ENCODE results near the gene RSPH1.

RSPH1 gene

DNA sequence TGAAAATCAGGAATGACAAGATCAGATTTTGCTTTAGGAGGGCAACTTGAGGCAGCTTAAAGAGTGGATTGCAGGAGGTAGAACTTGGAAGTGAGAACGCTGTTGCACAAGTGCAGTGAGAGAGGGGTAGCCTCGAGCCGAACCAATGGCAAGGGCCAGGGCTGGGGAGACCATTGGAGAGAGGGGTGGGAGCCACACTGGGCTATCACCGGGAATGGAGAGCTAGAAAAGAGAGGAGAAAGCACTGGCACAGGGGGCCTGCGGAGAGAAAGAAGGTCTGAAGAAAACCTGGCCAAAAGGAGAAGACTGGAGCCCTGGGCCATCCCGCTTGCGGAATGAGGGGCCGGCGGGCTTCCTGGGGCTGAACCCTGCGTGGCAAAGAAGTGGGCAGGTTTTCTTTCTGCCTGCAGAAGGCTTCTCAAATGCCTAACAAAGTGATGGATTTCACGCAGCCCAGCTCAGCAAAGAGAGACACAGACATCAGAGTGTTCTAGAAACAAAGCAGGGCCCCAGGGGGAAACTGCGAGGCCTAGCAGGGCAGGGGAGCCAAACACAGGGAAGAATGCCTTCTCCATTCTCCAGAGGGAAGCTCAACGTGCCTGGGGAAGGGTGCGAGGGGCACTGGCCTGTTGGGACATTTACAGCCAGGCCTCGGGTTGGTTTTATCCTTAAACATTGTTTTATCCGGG, 16.5 kb upstream of the RSPH1 start:
- DNase-seq, result no peak

- DNase-seq, result no peak
These were observed 13.2 kb upstream of the RSPH1 start for GRCh38 chr21:42509244-42509643.

- DNase-seq, result no peak
These were observed 12.3 kb upstream of the RSPH1 start for GRCh38 chr21:42508371-42508770.

DNA sequence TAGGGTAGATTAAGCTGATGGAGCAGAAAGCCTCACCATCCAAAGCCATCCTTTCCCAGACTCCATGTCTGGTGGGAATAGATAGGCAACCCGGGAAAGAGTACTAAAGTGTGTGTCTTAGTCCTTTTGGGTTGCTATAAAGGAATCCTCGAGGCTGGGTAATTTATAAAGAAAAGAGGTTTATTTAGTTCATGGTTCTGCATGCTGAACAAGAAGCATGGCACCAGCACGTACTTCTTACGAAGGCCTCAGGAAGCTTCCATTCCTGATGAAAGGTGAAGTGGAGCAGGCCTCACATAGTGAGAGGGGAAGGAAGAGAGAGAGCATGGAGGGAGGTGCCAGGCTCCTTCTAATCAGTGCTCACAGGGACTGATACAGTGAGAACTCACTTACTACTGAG, 11.4 kb upstream of the RSPH1 start:
- no peak for DNase-seq

- DNase-seq, result no peak
These were observed 9.2 kb upstream of the RSPH1 start for GRCh38 chr21:42505090-42505726.

GRCh38 chr21:42503711-42504110, 7.7 kb upstream of the RSPH1 start:
- DNase-seq, result no peak

- no peak for DNase-seq
These were observed 4.7 kb upstream of the RSPH1 start for GRCh38 chr21:42500736-42501135.

DNA sequence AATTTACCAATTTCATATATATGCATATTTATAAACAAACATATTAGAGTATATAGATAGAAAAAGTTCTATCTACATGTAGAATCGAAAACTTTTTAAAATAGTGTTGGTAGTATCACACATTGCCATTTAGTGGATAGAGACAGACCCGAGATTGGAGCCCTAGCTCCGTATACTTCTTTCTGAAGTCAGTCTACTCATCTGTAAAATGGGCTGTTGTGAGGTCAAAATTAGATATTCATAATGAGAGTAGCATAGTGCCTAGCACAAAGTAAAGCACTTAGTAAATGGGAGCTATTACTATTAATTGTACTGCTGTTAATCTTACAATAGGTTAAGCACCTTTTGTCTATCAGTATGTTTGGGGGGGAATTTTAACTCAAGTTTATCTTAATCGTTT, 4.2 kb upstream of the RSPH1 start:
- DNase-seq, result no peak

GRCh38 chr21:42499444-42500112, 3.6 kb upstream of the RSPH1 start:
- peak; percentile 11 for DNase-seq

- no peak for DNase-seq
These were observed 2.0 kb upstream of the RSPH1 start for GRCh38 chr21:42498012-42498411.

DNA sequence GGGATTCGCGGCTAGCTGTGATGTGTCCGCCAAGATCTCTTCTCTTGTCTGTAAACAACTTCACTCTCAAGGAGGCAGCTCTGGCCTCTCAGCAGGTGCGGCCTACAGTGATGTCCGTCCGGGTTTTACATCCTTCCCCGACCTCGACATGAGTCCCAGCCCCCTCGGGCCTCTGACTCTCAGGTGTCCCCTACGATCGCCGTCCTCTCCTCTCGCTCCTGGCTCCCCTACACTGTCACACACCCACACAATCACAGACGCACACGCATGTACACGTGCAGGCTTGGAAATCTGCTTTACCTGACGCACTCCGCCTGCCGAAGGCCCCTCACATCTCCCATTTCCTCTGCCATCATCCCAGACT, 797 bp upstream of the RSPH1 start:
- no peak for DNase-seq

DNA sequence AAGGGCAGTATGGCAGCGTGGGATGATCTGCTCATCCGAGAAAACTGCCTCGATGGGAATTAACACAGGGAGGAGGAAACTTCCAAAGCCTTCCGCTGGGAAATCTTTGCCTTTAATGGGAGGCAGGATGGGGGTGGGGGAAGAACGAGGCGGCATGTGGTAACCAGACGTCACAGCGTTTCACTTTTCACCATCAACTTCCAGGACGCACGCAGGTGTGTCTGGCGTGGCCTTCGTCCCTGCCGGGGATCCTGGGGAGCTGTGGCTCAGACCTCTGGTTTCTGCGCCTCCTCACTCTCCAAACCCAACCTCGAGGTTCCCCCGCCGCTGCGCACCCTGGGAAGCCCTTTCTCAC, 282 bp downstream of the RSPH1 start:
- no peak for DNase-seq

GRCh38 chr21:42495027-42495426, 997 bp downstream of the RSPH1 start:
- no peak for DNase-seq

DNA sequence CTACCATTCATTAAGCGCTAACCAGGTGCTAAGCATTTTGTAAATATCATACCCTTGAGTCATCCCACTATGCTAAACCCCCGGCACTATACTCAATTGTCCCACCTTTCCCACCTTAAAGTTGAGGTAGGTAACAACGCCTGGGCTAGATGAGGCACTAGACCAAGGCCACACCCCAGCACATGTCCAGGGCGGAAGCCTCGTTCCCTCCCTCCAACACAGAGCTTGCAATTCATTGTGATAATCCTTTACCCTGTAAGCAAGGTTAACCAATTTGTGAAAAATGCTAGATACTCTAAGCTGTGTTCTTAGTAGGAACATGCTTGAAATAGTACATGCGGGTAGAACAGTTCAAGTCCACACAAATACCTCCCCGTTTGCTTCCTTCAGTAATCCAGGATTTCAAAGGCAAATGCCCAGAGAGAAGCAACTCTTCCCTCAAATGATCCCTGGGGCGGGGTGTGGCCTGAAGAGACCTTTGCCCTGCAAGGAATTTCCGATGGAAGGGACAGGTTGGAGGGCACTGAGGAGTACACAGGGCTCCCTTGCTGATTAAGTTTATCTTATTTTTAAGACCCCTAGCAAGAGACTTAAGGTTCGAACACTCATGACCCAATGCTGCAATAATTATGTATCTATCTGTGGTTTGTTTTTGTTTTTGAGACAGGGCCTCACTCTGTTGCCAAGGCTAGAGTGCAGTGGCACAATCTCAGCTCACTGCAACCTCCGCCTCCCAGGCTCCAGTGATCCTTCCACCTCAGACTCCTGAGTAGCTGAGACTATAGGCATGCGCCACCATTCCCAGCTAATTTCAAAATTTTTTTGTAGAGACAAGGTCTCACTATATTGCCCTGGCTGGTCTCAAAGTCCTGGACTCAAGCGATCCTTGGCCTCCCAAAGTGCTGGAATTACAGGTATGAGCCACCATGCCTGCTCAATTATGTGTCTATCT, 2.6 kb downstream of the RSPH1 start:
- no peak for DNase-seq

DNA sequence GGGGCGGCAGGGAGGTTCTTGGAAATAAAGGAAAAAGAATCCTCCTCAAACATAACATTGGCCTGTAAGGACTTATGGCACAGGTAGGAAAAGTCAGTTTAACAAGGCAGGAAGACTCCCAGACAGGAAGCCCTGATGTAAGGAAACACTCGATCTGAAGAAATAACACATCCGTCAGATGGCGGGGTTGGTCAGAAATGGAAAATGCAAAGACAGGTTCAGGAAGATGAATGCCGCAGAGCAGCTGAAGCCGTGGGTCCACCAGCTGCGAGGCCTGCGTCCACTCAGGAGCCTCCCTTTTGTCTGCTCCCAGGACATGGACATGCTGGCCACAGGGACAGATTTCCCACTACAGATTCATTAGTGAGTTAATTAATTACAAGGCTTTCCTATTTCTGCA, 3.8 kb downstream of the RSPH1 start:
- DNase-seq, result no peak

DNA sequence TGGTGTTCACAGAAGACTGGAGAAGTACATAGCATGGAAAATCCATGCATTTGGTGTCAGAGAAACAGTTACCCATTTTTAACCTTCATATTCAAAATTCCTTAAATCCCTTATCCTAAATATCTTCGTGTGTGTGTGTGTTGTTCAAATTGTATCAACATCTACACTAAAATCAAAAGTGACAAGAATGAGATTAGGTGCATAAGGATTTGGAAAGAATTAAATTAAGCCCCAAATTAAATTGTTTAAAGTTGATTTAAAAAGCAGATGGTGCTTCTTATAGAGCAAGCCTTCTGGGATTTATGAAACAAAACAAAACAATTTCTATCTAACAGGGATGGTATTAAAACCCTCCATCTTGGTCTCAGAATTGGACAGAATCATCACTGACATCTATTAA, 4.7 kb downstream of the RSPH1 start:
- DNase-seq, result no peak

- DNase-seq, result no peak
These were observed 5.3 kb downstream of the RSPH1 start for GRCh38 chr21:42490720-42491119.

DNA sequence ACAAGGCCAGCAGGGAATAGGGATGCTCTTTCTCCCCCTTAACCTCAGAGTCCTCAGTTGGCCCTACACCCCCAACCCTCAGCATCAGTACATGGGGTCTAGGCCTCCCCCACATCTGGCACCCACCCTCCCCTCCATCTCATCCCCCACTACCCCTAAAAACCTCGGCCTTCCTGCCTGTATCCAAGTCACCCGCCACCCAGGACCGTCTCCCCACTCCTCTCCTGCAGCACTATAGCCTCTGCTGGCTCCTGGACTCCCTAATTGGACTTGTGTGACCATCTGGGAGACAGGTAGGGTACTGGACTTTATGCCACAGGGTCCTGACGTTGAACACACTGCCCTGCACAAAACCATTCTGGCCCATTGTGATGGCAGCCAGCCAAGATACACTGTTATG, 6.0 kb downstream of the RSPH1 start:
- no peak for DNase-seq

- no peak for DNase-seq
These were observed 6.9 kb downstream of the RSPH1 start for GRCh38 chr21:42489006-42489563.

DNA sequence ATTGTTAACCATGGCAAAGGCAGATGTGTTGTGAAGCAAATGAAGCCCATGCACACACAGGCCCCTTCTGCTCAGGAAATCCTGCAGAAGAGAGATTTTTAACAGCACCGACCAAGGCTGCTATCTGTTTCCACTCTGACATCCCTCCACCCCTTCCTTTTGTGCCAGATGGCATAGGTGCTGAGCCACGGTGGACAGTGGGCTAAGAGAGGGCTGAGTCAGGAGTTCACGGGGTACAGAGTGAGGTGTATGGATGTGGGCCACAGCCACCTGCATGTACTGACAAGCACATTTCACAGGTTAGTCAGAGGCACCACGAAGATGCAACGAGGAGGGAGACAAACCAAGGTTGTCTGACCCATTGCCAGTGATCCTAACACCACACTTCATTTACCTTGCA, 9.5 kb downstream of the RSPH1 start:
- no peak for DNase-seq

- DNase-seq, result no peak
These were observed 10.0 kb downstream of the RSPH1 start for GRCh38 chr21:42486072-42486471.

GRCh38 chr21:42484966-42485365, 11.1 kb downstream of the RSPH1 start:
- DNase-seq, result no peak

- DNase-seq, result no peak
These were observed 14.9 kb downstream of the RSPH1 start for GRCh38 chr21:42481169-42481568.

All from NCI-H524 treated with DMSO at 0.1 percent for 48 hours (cell line).